NK-92 treated with Interleukin-12 subunit alpha and Interleukin-12 subunit beta, amount 100 ng/mL, for 24 hours (cell line): ENCODE measurements around the gene ATP6V1F.
"Not testable (repeated sequence)": the region's sequence is repeated elsewhere in the genome, so short reads cannot be mapped to it uniquely, and the experiment has no call there.

ENCODE experiments used
- DNase-seq: peaks from one replicate; lab custom pipeline; 2025; lab: John Stamatoyannopoulos, UW

ATP6V1F gene

GRCh38 chr7:128900237-128900636 lies 37.6 kb downstream of the ATP6V1F start:
- no peak for DNase-seq

DNA sequence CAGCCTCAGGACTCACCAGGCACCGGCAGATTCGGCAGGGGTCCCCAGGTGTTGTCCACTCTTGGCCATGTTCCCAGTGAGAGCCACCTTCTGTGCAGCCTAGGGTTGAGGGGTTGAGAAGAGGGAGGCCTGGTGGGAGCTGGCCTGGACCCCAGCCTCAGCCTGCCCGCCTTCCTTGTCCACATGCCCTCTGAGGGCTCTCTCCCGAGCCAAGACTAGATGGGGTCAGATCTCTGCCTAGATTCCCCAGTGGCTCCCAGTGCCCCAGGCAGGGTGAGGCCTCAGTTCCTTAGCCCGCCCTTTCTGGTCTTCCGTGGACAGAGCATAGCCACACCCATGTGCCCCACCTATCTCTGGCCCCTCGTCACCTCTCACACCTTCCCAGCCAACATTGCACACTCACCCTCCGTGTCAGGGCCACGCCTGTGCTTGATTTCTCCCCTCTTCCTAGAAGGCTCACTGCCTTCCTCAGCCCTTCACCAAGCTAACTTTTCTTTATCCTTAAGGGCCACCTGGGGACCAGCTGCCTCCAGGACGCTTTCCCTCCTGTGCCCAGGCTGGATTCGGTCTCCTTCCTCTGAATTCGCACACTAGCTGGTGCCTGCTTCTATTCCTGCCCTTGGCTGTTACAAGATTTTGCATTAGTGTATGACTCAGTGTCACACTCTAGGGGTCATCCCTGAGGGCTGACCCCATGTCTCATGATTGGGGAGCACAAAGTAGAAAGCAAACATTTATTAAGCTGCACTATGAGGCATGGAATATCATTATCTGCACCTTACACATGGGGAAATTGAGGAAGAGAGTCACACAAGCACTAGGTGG lies 40.3 kb downstream of the ATP6V1F start:
- no peak for DNase-seq

DNA sequence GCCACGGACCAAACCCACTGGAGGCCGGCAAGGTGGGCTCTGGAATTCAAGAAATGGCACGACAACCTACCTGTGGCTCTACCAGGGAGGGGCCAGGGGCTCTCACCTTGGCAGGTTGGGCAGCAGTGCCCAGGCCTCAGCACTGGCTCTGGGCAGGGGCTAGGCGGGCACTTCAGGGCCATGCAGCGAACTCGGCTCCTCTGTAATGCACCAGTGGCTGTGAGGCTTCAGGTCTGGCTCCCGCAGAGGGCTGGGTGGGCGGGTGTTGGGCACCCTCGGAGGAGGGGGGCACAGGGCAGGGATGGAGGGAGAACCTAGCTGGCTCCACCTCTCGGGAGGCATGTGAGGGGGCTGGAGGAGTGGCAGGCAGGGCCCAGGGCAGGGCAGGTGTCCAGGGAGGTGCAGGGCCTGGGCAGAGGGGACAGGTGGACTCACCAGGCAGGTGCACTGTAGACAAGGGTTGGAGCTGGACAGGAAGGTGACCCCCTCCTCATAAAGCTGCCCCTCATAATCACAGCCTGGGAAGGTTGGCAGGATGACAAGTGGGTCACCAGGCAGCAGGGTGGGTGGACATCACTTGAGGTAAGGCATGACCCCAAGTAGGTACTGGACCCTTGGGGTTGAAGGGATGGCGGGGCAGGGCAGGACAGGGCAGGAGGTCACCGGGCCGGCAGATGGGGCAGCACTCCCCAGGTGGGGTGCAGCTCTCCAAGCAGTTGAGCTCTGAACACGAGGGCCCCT lies 41.1 kb downstream of the ATP6V1F start:
- no peak for DNase-seq

GRCh38 chr7:128904381-128905197 lies 41.9 kb downstream of the ATP6V1F start:
- no peak for DNase-seq

DNA sequence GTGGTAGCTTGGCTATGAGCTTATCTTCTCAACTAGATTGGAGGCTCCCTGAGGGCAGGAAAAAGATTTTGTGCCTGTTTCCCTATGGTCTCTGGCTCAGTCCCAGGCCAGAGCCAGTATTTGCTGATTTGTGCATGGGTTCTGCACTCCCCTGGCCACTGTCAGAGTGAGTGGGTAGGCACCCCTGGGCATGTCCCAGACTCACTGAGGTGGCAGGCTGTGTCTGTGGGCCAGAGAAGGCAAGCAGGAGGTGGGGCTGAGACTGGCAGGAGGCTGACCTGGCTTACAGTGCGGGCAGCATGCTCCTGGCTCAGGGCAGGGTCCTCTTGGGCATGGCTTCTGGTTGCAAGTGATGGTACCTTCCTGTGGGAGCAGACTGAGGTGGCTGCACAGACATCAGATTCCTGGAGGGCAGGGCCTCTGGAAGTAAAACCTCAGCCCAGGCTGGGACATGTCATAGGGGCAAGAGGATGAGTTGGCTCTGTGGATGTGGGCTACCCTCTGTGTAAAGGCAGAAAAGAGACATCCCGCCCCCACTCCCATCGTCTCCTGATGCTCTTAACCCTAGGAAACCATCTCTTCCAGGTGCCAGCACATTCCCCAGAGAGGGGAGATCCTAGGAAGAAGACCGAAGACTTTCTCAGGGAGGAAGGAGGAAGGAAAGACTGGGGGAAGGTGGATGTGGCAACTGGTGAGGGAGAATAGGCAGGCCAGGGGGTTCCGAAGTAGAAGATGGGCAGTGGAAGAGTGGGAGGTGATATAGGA lies 43.5 kb downstream of the ATP6V1F start:
- DNase-seq: no peak

DNA sequence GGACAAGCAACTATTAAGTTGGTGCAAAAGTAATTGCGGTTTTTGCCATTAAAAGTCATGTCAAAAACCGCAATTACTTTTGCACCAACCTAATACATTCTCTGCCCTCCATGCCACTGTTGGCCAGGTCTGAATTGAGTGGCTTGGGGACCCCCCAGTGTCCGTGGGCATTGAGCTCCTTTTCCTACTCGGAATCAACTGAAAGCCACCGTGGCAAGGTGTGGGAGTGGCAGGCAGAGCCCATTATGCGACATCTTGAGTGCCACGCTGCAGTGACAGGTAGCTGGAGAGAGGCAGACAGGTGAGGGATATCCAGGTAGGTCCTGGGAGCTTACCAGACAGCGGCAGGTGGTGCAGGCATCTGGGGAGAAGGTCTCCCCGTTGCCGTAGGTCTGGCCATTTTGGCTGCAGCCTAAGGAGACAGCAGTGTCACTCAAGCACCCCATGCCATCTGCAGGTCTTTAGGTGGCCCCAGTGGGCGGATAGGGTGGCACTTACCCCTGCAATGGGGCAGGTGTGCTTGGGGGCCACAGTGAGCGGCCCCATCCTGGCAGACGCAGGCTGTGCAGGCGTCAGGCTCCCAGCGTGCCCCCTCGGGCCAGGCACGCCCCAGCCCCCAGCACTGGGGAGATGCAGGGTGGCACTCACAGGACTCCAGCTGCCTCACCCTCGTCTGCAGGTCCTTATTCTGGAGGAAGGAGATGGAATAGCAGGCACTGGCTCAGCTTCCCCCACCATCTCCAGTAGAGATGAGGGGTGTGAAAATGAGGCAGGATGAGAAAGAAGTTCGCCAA lies 44.3 kb downstream of the ATP6V1F start:
- no peak for DNase-seq

DNA sequence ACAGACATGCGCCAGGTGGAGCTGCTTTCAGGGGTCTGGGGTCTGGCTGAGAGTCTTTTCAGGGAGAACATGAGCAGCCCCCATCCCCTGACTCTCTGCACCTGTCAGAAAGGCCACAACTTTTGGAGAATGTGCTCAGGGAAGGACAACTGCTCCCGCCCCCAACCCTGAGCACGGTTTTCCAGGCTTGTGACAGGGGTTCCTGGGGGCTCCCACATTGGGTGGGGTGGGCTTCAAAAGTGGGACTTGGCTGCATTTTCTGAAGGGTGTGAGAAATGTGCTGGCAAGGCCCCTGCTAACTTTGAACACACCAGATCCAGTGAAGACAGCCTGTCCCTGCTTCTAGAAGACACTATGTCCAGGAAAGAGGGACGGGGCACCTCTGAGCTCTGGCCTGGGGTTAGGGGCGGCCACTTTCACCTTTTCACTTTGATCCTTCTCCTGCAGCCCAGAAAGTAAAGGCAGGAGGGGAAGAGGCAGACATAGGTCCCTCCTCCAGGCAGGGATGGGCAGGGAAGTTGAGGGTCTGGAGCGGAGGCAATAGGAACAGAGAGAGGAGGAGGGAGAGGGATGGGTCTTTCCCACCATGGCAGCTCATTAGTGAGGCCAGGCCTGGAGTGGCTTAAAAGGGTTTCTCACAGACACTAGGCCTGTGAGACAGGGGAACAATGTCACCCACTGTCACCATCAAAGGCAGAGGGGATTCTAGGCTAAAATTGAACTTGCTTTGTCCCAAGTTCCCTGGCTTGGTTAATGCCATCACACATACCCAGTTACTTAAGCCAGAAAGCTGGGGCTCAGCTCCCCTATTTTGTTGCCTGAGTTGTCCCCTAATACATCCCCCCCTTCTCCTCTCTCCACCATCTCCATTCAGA lies 46.3 kb downstream of the ATP6V1F start:
- no peak for DNase-seq

GRCh38 chr7:128909625-128910568 lies 47.2 kb downstream of the ATP6V1F start:
- DNase-seq: no peak

GRCh38 chr7:128910569-128910945 lies 47.9 kb downstream of the ATP6V1F start, which contains the start of gene KCP:
KCP (minus strand) TSS chr7:128910709; CDS start chr7:128910676, 33 bp downstream.
- no peak for DNase-seq

DNA sequence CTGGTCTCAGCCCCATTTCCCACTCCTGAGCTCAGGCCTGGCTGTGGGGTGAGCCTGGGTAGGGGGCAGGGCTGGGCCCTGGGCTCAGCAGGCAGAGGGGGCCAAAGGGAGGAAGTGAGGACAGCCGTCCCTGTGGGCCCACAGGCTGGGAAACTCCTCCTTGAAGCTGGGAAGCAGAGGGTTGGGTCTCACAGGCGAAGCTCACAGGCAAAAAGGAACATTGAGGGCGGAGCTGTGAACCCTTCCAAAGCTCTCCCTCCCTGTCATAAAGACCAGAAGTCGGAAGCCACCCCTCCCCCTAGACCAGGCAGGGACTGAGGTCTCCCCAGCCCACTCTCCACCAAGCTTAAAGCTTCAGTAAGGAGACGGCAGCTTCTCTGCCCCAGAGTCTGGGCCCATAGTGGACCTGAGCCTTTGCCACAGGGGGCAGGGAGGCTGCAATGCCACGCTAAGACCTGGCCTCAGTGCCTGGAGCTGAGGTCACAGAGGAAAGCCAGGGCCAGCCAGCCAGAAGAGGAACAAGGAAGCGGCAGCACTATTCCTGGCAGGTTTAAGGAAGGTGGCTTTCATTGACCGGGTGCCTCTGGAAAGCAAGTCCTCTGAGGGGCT lies 48.9 kb downstream of the ATP6V1F start:
- DNase-seq: no peak

GRCh38 chr7:128912281-128912680 lies 49.6 kb downstream of the ATP6V1F start:
- no peak for DNase-seq

- not testable (repeated sequence) for DNase-seq
Observed at GRCh38 chr7:128912709-128913495, 50.2 kb downstream of the ATP6V1F start.

DNA sequence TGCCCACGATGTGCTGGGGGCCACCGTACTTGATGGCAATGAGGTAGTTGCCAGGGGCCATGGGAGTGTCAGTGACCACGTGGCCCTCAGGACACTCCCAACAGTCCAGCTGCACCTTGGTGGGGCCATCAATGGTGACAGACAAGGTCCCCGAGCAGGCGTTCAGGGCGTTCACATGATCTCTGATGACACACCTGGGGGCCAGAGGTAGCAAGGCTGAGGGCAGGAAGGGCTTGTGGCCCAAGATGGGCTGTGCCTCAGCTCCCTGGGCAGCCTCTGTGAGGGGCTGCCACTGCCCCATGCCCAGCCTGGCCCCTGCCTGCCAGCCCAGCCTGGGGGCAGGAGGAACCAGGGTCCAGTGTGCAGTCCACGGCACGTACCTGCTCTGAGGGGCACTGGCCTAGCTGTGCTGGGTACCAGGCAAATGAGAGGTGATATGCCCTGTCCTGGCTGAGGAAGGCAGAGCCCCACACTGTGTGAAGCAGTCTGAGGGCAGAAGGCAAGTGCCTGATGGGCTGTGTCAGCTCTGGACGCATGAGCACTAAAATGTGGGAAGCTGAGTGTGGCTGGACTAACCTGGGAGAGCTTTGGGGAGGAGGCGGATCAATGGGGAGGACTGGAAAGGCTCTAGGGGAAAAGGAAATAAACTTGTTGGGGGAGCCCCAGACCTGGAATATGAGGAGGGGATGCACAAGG lies 51.4 kb downstream of the ATP6V1F start:
- no peak for DNase-seq

DNA sequence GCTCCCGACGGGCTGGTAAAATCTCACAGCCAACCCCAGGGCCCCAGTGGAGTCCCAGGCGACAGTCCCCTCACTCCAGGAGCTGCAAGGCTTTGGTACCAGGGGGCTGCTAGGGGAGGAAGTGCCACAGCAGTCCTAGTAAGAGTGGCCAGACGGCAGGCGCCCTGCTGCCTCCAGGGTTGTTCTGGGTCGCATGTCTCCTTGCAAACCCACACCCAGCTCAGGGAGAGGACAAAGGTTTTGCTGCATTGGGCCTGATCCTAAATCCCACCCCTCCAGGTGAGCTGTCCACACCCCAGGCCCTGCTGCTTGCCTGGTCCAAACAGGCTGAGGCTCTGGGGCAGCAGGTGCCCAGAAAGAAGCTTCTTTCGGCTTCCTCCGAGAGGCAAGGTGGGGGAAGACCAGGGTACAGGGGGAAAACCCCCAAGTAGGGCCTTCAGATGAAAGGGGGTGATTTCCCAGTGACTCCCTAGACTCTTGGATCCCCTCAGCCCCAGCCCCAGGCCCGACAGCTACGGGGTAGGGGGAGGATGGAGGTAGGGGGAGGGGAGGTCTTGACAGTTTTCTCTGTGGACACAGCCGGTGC lies 52.0 kb downstream of the ATP6V1F start:
- no peak for DNase-seq

- DNase-seq: no peak
Observed at GRCh38 chr7:128915271-128915819, 52.7 kb downstream of the ATP6V1F start.
